Left cardiac atrium (tissue), 4 donors: Measurements from ENCODE around the gene EDDM13. TPM values are rescaled to one million over a fixed set of nuclear protein-coding genes. Genes with fewer than 3 reads are reported as not detected.
"Not testable (repeated sequence)": the region's sequence is repeated elsewhere in the genome, so short reads cannot be mapped to it uniquely, and the experiment has no call there.

ENCODE experiments used
- ATAC-seq, 2 donors: fragments of 200-7000 bp; cut with Tn5 transposase; one replicate each; pipeline ENCODE4 v1.9.1; 2020; ENCODE audit warnings: mild to moderate bottlenecking in 2 of 2, moderate library complexity in 2 of 2
- DNase-seq: peaks from one replicate; pipeline ENCODE4 v3.0.0-alpha.2; 2020
- intact Hi-C, 2 donors: fragments of 100-400 bp; cut with DNase I; formaldehyde crosslinking; loops; one replicate each; pipeline versions ENCODE4 v1.14.1 to v1.15.1; 2022 to 2023
- total RNA-seq, 2 donors: library from RNA; stranded (reverse); fragmentation: NEBNext Ultra II Directional; extraction: Animal tissue kit (Norgen Biotek cat#: 25700); gene quantifications; one replicate each; pipeline ENCODE4 v1.2.1, GENCODE V29; 2021
- donor health status: DM: no; HTN: yes; CAD: no.
- donor health status: DM: no; HTN: yes; CAD: no; lungs with severe emphysema.
- donor health status: DM: yes; HTN: yes; CAD: no.
- donor health status: Dilated cardiomyopathy.

The EDDM13 gene
- total RNA-seq, 2 donors from 2014 or later: not detected

- DNase-seq: no peak
- no peak for ATAC-seq
- intact Hi-C loops: no loop called here
These were observed 17.6 kb downstream of the EDDM13 start for GRCh38 chr19:56290104-56290503.

DNA sequence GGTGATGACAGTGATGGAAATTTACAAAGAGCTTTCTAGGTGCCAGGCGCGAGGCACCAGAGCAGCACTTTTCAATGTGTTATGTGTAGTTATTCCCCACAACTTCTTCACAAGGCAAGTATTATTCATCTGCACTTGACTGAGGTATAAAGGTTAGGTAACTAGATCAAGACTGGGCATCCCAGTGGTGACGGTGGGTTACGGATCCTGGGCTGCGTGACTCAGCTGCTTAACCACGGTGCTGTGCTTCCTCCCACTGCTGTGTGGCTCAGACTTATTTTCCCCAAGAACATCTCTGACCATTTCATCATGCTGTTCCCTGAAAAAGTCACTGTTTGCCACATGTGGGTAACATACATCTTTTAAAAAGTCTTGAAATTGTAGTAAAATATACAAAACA, 19.3 kb downstream of the EDDM13 start:
- ATAC-seq (no peak), DNase-seq (no peak)
- intact Hi-C loops: no loop called here

DNA sequence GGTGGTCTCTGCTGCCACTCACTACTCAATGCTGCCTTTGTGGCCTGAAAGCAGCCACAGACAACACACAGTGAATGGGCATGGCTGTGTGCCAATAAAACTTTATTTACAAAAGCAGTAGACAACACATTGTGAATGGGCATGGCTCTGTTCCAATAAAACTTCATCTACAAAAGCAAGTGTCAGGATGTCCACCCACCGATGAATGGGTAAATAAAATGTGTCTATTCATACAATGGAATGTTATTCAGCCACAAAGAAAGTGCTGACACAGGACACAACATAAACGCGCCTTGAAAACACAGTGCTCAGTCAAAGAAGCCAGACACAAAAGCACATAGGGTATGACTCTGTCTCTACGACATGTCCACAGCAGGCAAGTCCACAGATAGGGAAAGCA, 22.0 kb downstream of the EDDM13 start:
- ATAC-seq: no peak
- DNase-seq: no peak
- intact Hi-C loops: no loop called here

- DNase-seq: no peak
- intact Hi-C loops: no loop called here
- ATAC-seq: no peak
These were observed 23.2 kb downstream of the EDDM13 start for GRCh38 chr19:56295531-56296455.

- ATAC-seq: no peak
- intact Hi-C loops: no loop called here
- DNase-seq: no peak
These were observed 24.5 kb downstream of the EDDM13 start for GRCh38 chr19:56297010-56297409.

- DNase-seq: no peak
- intact Hi-C loops: no loop called here
- no peak for ATAC-seq
These were observed 27.1 kb downstream of the EDDM13 start for GRCh38 chr19:56299688-56300087.

GRCh38 chr19:56301155-56301554, 28.6 kb downstream of the EDDM13 start:
- no peak for ATAC-seq
- DNase-seq: no peak
- intact Hi-C loops: no loop called here

DNA sequence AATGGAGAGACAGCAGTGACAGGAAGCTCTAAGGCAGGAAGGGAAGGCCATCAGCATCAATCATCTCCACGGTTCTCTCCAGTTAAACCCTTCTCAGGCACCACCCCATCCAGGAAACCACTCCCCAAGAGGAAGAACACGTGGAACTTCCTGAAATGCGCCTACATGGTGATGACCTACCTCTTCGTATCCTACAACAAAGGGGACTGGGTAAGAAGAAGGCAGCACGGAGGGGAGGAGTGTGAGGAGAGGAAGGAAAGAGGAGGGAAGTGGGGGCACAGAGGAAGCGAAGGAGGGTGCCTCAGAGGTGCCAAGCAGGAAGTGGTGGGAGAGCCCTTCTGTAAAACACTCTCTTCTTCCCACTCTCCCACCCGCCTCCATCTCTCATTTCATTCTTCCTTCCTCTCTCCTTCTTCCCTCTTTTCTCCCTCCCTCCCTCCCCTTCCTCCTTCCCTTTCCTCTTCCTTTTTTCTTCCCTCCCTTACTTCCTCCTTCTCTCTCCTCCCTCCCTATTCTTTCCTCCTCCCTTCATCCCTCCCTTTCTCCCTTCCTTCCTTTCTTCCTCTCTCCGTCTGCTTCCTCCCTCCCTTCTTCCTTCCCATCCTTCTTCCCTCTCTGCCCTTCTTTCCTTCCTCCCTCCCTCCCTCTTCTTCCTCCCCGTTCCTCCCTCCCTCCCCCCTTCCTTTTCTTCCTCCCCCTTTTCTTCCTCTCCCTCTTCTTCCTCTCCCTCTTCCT, 29.5 kb downstream of the EDDM13 start:
- ATAC-seq: no peak
- intact Hi-C loops: no loop called here

GRCh38 chr19:56304243-56304642, 31.7 kb downstream of the EDDM13 start:
- DNase-seq: no peak
- intact Hi-C loops: no loop called here
- ATAC-seq: no peak

More for the DNA sequence above, 29.5 kb downstream of the EDDM13 start:
- DNase-seq: no peak

- ATAC-seq (no peak), DNase-seq (no peak)
- intact Hi-C loops: no loop called here
These were observed 33.5 kb downstream of the EDDM13 start for GRCh38 chr19:56306016-56306415.

DNA sequence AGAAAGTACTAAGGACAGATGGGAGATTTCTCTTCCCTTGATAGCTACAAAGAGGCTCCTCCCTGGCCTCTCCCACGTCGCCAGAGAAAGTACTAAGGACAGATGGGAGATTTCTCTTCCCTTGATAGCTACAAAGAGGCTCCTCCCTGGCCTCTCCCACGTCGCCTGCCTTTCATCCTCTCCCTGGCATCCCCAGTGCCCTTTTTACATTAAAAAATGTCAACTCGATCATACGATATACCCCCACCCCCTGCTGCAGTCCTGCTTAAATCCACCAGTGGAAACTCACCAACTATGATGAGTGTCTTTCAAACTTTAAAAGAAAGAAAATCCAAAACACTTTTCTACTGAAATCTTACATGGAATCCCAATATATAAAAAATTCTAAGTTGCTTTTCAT, 34.5 kb downstream of the EDDM13 start:
- DNase-seq, ATAC-seq, intact Hi-C loops: not testable (repeated sequence)

DNA sequence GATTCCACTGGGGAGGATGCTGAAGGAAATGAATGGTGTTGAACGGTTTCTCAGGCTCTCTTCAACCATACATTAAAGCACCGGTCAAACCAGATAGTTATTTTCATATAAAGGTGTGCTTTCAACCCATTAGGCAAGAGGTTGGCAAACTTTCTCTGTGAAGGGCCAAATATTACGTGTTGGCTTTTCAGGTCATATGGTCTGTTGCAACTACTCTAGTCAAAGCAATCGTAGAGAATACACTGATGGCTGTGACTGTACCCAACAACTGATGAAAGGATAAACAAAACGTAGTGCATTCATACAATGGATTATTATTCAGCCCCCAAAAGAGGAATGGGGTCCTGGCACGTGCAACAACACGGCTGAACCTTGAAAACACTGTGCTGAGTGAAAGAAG, 36.2 kb downstream of the EDDM13 start:
- DNase-seq (no peak), ATAC-seq (no peak)
- intact Hi-C loops: no loop called here

- intact Hi-C loops: no loop called here
- DNase-seq (peak; percentile 58), ATAC-seq (peak in 1 of 2 donors; percentile 12)
These were observed 37.1 kb downstream of the EDDM13 start for GRCh38 chr19:56309511-56310185.

- intact Hi-C loops: no loop called here
- DNase-seq (no peak), ATAC-seq (no peak)
These were observed 37.9 kb downstream of the EDDM13 start for GRCh38 chr19:56310462-56310861.

DNA sequence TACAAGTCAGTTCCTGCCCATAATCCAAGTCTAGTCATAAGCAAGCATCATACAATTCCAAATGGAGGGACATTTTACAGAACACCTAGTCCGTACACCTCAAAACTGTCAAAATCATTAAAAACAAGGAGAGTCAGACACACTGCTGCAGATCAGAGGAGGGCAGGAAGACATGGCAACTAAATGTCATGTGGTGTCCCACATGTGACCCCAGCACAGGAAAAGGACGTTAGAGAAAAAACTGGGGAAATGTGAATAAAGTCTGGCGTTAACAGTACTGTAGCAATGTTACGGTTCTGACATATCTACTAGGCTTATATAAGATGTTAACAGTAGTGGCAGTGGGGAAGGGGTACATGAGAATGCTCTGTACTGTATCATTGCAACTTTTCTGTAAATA, 39.8 kb downstream of the EDDM13 start:
- DNase-seq: no peak
- intact Hi-C loops: no loop called here
- no peak for ATAC-seq

DNA sequence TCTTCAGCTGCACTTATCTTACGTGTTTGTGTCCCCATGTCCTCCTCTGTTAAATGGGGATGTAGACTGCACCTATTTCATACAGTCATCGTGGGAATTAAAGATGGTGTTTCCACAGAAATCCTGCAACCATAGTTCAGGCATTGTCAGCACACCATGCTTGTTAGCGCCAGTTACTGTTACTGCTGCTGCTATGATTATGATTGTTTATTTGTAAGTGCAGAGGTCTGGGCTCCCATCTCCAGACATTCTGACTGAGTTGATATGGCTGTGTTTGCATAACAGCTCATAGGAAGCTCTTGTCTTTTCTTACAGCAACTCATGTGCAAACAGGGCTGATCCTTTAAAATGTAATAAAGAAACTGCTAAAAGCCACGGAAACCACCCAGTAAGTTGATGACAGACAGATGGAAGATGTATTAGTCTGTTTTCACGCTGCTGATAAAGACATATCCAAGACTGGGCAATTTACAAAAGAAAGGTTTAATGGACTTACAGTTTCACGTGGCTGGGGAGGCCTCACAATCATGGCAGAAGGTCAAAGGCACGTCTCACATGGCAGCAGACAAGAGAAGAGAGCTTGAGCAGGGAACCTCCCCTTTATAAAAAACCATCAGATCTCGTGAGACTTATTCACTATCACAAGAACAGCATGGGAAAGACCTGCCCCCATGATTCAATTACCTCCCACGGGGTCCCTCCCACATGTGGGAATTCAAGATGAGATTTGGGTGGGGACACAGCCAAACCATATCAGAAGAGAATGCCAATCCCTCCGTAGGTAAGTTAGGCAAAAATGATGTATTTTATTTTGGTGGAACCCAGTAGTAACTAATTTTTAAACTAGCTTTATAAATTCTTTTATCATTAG, 40.5 kb downstream of the EDDM13 start:
- intact Hi-C loops: no loop called here
- no peak for ATAC-seq
- no peak for DNase-seq

DNA sequence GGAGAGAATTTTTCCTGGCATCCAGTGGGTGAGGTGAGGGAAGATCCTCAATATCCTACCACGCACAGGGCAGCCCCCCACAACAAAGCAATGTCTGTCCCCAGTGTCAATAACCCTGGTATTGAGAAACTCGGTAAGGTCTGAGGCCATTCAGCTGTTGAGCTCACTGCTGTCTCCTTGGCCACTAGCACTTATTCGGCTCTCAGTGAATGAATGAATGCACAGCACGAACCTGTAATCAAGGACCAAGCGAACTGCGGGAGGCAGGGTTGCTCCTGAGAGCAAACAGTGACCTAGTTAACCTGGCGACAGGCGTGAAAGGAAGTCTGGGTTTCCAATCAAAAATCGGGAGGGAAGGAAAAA, 41.5 kb downstream of the EDDM13 start:
- no peak for DNase-seq
- ATAC-seq: peak in 1 of 2 donors; percentile 2
- intact Hi-C loops: no loop called here

DNA sequence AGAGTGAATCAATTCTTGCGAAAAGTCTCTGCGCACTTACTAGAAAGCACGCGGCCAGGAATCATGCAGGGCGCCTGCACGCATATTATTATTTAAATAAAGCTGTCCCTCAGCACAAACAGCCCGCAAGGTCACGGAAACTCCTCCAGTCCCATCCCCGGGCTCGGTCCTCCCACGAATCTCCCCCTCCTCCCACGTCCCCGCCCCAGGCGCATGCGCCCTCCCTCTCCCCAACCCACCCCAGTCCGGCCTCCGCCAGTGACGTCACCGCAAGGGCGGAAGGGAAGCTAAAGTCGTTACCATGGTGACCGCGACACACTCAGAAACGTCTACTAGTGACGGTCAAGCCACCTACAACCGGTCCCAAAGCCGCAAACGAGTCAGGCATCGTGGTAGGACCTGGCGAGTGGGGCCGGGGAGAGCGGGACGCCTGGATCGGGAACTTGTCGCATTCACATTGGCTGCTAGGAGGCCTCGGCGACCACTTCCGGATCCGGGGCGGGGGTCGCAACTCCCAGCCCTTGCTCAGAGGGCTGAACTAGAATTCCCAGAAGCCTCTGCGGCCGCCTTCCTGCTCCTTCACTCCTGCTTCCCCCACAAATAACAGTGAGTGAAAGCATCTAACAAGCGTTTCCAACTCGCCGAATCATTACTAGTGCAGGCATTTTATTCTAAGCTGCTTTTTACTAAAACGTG, 42.0 kb downstream of the EDDM13 start, which contains the start of gene ZSCAN5A:
ZSCAN5A (minus strand) TSS at position 459 of the 696 bp plus-strand sequence. CDS start 89,793 bp downstream, outside the sequence.
- peak; percentile 92 to 94 for ATAC-seq
- peak; percentile 97 for DNase-seq
- intact Hi-C loops: no loop called here
